Fibroblast of the conjunctiva (primary cell): ENCODE measurements around the gene NPHP4.
A peak's percentile ranks its signal among the peaks of the same experiment; 100 is the strongest.

Experiments
- DNase-seq: peaks from one replicate; pipeline ENCODE4 v3.0.0-alpha.2; 2010; ENCODE audit warnings: low read depth

The NPHP4 gene

DNA sequence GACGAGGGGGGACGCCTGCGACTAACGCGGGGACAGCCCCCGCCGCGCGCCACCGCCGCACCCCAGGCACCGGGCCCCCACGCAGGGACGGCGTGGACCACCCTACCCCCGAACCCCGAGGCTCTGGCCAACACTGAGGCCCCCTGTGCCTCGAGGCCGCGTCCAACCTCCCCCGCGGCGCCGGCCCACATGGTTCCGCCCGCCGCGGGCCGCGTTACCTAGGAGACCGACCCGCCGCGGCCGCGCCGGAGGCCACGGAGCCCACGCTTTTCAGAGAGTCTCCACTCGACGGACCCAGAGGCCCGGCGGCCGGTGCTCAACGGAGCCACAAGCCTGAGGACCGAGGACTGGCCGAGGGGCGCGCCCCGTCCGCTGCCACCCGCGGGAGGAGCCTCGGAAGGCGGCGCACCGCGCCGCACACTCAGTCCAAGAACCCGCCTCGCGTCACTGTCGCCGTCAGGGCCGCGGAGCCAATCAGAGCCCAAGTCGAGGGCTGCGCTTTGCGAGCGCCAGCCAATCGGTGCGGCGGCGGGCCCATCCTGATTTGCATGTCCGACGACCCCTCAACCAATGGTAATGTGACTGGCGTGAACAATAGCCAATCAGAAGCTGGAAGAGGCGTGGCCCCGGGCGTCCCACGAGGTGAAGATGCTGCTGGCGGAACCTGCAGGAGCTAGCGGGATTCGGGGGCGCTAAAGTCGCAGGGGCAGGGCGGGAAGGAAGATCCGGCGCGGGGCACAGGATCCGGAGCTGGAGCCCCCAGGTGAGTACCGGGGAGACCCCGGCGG is at the start of gene NPHP4:
Gene NPHP4, minus strand, starts transcription at position 400 of the 788 bp plus-strand sequence. CDS start 6,136 bp downstream, outside the sequence.
- peak; percentile 99 for DNase-seq

DNA sequence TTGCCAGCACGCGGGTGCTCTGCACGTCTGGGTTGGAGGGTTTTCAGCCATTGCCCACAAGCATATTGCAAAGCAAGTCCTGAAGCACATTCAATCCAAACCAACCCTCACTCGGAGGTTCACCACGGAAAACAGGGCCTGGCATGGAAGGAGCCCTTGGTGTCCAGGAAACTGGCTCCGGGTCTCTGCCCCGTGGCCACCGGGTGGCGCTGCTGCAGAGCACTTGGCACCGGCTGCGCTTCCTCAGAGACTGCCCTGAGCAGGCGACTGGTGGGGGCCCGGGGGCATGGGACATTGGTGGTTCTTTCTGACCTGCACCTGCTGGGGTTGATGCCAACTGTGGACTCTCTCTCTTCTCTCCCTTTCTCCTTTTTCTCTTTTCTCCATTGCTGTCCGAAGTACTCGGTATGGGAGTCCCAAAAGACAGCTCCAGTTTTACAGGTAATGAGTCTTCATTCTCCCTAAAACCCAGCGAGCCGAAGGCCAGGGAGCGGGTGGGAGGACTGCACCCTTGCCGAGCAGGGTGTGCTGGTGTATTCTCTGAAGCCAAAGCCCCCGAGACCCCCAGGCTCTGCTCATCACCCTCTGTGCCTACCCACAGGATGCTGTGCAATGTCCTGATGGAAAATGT is 49.3 kb upstream of the NPHP4 start:
- DNase-seq: no peak

DNA sequence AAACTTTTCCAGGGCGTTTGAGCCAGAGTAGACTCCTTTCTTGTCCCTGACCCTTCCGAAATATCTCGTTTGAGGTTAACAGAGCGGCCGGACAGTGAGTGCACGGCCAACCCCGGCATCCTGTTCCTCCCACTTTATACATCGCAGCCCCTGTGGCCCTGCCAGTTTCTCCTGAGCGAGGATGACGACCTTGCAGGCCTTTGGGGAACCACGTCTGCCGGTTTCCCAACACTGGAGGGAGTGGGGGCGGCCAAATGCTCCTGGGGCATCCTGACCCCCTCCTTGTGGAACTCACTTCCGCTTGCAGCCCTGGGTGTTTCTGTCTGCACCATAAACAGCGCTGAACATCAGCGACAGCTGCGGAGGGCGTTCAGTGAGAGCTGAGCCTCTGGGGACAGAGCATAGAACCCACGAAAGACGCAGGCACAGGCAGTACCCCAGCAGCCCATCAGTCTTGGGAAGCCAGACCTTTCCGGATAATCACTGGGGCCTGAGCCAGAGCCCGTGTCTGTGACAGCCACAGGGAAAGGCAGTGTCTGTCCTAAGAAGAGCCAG is 48.7 kb upstream of the NPHP4 start:
- no peak for DNase-seq

DNA sequence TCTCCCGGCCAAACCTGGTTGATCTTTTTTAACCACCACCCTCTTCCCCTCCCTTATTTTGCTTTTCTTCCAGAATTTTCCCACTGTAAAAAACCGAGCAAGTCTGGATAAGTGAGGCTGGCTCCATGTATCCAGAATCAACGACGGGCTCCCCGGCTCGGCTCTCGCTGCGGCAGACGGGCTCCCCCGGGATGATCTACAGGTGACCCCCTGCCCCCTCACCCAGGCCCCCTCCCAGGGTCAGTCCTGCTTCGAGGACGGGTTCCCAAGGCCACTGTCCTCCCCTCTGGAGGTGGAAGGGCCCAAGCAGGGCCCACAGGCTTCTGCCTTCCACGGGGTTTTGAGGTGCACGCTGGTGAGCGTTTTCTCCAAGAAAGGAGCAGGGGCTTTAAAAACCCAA is 48.2 kb upstream of the NPHP4 start:
- DNase-seq: no peak

DNA sequence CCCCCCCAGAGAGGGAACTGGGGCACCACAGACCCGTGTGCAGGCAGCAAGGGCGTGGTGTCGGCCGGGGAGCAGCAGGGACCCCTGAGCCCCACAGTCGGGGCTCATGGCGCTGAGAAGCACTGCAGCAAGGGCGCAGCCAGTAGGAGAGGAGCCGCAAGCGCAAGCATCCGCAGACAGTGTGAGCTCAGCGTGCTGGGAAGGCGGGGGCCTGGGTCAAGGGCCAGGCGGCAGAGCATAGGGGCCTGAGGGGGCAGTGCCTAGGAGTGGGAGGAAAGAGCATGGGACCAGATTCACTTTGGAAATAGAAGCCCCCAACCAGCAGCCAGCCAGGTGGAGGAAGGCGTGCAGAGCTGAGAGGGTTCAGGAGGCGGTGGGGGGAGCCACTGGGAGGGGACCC is 46.8 kb upstream of the NPHP4 start:
- DNase-seq: no peak

DNA sequence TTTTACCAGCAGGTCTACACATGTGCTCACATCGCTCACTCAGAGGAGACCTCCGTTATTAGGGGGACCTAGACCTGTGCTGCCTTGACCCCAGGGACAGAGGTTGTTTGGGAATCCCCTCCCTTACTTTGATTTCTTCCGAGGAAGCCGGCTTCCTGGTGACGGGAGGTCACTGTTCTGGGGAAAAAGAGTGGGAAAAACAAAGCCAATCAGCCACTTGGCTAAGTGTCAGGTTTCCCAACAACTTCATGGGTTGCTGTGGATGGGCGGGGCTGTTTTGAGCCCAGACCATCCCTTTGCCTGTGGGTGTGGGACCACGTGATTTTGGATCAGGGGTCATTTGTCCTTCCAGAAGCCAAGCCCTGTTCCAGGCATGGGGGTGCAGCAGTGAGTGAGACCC is 46.4 kb upstream of the NPHP4 start:
- DNase-seq: no peak

DNA sequence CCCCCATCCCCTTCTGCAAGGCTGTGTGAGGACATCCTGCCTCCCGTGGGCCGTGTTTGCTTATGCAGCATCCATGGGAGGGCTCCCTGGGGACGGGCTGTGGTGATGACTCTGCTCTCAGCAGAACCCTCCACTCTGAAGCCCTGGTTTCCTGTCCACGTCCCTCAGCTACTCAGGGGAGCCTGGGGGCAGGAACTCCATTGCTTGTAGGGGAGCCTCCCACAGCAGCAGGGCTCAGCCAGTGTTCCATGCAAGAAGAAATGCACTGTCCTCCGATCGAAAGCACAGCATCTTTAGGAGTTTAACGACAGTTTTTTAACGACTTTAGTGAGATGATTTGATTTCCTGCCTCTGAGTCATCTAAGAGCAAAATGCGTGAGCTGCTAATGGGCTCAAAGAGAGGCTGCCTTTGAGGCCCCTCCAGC is 45.1 kb upstream of the NPHP4 start:
- DNase-seq: no peak

DNA sequence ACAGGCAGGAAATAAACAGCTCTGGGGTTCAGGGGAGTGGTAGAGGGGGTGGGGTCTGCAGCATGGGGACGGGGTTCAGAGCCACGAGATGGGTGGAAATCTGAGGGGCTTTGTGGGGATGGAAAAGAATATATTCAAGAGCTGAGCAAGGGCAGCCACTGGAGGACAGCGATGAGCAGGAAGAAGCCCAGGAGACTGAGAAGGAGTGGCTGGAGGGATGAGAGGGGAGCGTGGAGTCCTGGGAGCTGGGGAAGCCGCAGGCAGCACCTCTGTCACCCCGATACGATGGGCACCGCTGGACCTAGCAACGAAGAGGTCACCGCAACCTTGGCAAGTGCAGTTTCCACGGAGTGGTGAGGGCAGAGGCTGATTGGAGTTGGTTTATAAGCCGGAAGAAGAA is 43.5 kb upstream of the NPHP4 start:
- DNase-seq: no peak

DNA sequence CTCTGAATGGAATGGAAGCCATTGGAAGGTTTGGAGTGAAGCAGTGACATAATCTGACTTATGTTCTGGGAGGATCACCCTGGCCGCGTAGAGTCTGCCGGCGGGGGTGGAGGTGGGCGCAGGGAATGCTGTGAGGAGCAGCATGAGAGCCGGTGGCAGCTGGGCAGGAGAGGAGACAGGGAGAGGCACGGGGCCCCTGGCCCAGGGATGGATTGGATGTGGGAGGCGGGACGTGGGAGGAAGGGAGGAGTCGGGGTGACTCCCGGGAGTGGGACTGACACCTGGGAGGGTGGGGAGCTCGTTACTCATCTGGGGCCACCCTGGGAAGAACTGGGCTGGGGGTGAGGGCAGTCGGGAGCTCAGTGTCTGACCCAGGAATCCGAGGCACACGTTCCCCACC is 43.1 kb upstream of the NPHP4 start:
- no peak for DNase-seq

DNA sequence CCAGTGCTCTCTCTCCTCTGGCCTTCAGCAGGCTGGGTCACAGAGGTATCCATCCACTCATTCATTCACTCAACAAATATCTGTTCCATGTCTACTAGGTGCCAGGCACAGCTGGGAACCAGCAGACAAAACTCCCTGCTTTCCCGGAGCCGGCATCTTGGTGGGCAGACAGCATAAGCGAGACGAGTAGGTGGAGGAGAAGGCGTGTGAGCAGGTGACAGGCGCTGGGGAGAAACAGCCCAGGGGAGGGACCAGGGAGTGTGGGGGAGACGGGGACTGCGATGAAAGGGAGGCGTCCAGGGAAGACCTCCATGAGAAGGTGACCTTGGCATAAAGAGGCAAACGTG is 42.5 kb upstream of the NPHP4 start:
- no peak for DNase-seq

DNA sequence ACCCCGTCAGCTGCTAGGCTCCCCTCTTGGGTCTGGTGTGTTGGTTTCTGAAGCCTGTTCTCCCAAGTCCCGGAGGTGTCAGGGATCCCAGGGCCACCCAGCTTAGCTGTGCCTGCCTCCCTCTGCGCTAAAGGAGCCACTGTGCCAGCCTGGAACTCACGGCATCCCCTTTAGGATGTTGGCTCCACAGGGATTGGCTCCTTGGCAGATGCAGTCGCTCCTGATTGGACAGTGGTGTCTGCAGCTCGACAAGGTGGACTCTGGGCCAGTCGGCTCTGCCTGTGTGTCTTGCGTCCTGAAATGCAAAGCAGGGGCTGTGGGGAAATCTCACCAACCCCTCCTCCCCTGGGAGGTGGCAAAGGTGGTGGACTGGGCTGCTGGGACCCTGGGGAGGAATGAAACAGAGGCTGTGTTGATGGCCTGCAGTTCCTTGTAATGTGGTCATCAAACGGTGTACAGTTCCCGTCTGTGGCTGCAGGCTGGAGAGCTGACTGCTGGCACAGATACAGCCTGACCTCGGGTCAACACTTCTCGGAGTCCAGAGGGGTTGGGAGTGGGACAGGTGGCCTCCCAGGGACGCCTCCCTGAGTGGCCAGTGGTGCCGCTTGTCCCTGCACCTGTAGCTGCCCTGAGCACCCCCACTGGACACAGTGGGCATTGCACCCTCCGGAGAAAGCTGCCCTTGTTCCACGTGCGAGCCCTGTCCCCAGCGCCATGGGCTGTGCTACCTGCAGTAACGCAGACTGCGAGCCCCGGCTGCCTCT is 41.9 kb upstream of the NPHP4 start:
- DNase-seq: no peak

DNA sequence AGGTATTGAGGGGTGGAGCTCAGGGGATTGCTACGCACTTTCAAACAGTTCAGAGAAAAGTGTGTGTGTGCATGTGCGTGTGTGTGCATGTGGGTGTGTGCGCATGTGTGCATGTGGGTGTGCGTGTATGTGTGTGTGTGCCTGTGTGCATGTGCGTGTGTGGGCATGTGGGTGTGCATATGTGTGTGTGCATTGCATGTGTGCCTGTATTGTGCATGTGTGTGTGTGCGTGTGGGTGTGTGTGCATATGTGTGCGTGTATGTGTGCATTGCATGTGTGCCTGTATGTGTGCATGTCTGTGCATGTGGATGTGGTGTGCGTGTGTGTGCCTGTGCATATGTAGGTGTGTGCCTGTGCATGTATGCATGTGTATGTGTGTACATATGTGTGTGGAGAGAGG is 40.9 kb upstream of the NPHP4 start:
- DNase-seq: no peak

DNA sequence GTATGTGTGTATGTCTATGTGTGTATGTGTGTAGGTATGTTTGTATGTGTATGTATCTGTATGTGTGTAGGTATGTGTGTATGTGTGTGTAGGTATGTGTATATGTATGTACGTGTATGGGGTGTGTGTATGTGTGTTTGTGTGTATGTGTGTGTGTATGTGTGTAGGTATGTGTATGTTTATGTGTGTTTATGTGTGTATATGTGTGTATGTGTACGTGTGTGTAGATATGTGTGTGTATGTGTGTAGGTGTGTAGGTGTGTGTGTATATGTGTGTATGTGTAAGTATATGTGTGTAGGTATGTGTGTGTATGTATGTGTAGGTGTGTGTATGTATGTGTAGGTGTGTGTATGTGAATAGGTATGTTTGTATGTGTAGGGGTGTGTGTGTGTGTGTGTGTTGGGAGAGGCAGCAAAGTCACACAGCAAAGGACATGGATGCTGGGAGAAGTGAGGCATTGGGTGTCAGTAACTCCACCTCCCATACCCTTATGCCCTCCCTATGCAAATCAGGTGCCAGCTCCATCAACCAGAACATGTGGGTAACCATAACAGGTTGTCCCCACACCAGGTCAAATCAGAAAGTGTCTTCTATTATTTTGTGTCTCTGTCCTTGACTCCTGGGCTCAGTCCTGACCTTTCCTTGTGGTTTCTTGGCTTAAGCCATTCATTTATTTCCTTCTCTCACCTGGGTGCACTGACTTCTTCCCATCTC is 38.5 kb upstream of the NPHP4 start:
- no peak for DNase-seq

DNA sequence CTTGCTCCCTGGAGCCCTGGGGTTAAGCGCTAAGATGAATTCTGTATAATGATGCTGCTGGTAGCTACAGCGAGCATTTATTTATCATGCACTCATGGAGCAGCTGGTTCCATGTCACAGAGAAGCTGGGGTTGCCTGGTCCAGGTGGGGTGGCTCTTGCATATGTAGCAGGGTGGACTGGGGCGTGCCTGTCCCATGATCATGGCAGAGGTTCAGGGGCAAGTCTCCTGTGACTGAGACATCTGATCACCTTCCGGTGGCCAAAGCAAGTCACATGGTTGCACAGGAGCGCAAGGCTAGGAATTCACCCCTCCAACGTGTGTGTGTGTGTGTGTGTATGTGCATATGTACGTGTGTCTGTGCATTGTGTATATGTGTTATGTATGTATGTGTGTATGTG is 37.9 kb upstream of the NPHP4 start:
- DNase-seq: no peak

DNA sequence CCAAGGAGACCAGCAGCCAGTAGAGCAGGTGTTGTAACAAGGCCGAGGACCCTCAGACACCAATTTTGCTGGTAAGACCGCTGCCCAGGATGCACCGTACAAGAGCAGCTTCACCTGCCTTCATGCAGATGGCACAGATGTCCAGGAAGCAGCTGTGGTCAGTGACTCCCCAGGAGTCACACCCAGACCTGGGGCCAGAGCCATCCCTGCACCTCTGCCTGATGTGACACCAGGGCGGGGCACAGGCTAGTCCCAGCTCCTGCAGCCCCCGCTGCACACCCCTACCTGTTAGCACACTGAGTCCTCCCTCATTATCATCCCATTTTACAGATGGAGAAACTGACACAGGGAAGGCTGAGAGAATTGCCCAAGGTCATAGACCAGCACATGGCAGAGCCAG is 37.1 kb upstream of the NPHP4 start:
- DNase-seq: no peak

DNA sequence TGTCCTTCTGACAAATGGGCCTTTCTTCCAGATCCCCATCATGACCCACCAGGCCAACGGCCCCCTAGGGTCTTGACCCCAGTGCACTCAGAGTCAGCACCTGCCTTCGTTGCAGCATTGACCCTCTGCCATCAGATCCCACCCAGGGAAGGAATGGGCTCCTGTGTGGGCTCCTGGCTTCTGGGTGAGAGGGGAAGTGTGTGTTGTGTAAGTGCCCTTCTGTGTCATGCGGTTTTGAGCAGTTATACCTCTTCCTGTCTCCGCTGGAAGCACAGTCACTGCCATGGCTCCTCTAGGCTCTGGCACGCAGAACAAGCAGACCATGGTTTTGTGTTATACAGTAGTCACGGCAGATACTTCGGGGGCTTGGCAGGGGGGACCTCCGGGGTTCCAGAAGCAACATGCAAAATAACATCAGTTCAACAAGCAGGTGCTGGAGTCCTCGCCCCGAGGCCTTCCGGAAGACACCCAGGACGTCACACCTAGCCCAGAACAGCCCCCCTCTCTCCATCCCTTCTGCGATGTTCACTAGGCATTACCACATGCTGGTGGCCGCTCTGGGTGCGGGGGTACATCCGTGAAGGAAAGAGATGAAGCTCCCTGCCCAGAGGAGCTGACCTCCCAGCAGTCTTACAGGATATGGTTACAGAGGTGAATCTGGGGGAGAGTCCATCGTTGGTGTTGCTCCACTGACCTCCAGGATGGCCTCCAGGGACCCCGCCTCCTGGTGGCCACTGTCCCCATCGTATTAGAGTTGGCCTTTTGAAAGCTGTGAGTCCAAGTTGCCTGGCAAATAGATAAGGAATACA is 36.0 kb upstream of the NPHP4 start:
- DNase-seq: no peak

DNA sequence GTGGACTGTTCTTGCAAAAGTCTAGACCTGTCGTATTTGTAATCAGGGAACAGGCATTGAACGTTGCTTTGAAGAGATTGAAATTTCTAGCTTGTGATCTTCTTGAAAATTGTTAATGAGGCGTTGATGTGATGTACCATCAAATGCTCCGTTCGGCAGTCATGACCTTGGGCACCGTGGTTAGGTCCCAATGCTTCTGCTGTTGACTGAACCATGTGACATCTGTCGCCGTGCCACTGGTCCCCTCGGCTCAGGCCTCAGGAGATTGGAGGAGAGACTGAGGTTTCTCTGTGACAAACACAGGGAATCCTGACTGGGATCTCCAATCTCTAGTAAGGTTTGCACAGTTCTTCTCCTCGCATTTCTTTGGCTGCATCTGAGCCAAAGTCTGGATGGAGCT is 35.4 kb upstream of the NPHP4 start:
- DNase-seq: no peak

DNA sequence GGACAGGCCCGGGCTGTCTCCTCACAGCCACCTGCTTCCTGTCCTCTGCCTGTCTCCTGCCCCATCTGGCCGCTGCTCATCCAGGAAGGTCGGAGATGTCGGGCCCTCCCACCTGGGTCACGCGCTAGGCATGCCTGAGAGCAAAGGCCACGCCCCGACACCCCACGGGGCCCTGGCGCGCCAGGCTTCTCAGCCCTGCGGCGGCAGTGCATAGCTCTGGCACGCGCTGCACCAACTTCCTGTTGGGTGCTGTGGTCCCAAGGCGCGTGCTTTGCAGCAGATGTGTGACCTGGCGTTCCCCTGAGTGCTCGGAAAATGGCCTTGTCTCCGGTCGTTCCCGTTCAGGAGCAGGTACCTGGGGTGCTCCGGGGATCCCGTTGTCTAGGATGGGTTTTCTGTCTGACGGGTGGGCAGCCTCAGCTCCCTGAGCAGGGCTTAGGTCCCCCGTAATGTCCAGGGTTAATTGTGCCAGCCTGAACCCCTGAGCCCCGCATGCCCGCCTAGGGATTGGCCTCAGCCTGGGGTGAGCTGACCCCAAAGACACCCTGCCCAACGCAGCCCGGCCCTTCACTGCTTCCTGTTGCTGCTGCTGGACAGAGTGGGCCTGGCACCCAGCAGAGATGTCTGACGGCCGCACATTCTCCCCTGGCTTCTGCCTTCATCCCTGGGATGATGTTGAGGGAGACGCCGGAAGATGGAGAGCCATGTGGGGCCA is 34.0 kb upstream of the NPHP4 start:
- DNase-seq: no peak

DNA sequence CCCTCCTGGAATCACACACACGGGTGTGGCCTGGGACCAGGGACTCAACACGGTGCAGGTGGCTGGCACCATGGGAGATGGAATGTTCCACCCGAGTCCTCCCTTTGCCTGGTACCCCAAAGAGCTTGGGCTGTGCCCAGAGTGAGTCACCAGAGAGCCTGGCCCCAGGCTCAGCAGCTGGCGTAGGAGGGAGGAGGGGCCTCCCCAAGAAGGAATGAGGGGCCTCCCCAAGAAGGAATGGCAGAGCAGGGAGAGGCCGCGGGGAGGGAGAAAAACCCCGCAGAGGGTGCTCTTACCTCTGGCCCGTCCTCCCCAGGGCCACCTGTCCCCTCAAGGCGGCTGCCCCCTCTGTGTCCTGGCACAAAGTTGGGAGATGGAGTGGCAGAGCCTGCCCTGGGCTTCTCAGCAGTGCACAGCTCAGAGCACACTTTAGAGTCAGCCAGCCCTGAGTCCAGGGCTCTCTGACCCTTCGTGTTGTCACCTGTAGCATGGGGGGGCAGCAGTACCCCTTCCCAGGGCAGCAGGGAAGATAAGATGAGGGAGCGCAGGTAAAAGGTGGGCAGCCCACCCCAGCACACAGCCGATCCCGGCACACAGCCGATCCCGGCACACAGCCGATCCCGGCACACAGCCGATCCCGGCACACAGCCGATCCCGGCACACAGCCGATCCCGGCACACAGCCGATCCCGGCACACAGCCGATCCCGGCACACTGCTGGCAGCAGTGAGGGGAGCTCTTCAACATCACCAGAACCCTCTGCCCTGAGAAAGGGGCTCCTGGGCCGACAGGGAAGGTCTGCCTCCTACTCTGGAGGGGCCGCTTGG is 33.3 kb upstream of the NPHP4 start:
- no peak for DNase-seq

DNA sequence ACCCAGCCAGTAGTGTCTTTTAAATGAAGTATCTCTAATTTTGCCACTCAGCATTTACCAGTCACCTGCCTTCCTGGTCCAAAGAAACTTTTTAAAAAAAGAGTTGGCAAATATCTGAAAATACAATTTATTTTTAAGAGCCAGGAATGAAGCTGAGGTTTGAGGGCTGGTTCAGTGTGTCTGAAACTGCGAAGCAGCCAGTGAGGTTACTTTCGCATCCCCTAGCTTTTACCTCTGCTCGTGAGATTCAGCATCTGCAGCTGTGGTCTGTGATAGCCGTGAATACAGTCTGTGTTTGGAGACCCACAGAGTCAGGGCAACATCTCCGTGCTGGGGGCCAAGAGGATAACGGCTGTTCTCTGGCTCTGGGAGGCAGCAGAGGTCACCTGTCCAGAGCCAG is 32.2 kb upstream of the NPHP4 start:
- DNase-seq: no peak
